GM23338 (cell line): ENCODE data around the gene CFAP410. TPM values are rescaled to one million over a fixed set of nuclear protein-coding genes. Genes with fewer than 3 reads are reported as not detected.

Experiments used
- ATAC-seq: fragments of 200-7000 bp; cut with Tn5 transposase; 3 replicates; pipeline ENCODE4 v1.9.1; 2020
- DNase-seq: peaks from one replicate; pipeline ENCODE4 v3.0.0-alpha.2; 2015; ENCODE audit warnings: low spot score
- H2AFZ ChIP-seq: fragments of 200-600 bp; sonication (generic); 2 replicates; pipeline ENCODE4 v1.8.0; 2016; ENCODE audit warnings: antibody characterized with exemption, mild to moderate bottlenecking, moderate library complexity
- H3F3A ChIP-seq: fragments of 200-600 bp; sonication (generic); replicated peaks from 2 replicates; pipeline ENCODE4 v1.8.0; 2017; ENCODE audit warnings: antibody characterized with exemption, mixed run types, low read depth
- H3K27ac ChIP-seq: fragments of 200-600 bp; sonication (generic); 2 replicates; pipeline ENCODE4 v1.6.1; 2016; ENCODE audit warnings: low read depth
- H3K27me3 ChIP-seq: fragments of 200-600 bp; sonication (generic); 2 replicates; pipeline ENCODE4 v1.8.0; 2016; ENCODE audit warnings: mild to moderate bottlenecking, mixed run types, moderate library complexity; ENCODE audit not compliant: insufficient read depth
- H3K36me3 ChIP-seq: fragments of 200-600 bp; sonication (generic); 2 replicates; pipeline ENCODE4 v1.8.0; 2016; ENCODE audit warnings: mild to moderate bottlenecking; ENCODE audit not compliant: insufficient read depth
- H3K4me1 ChIP-seq: fragments of 200-600 bp; sonication (generic); 2 replicates; pipeline ENCODE4 v1.8.0; 2016; ENCODE audit warnings: mild to moderate bottlenecking, moderate library complexity; ENCODE audit not compliant: insufficient read depth
- H3K4me2 ChIP-seq: fragments of 200-600 bp; sonication (generic); 2 replicates; pipeline ENCODE4 v1.7.1; 2017; ENCODE audit warnings: mixed run types
- H3K4me3 ChIP-seq: fragments of 200-600 bp; sonication (generic); 2 replicates; pipeline ENCODE4 v1.6.1; 2016; ENCODE audit warnings: mixed run types
- H3K79me2 ChIP-seq: fragments of 200-600 bp; sonication (generic); replicated peaks from 2 replicates; pipeline ENCODE4 v1.8.0; 2017; ENCODE audit warnings: mild to moderate bottlenecking; ENCODE audit not compliant: insufficient read depth
- H3K9me2 ChIP-seq: fragments of 200-600 bp; sonication (generic); 2 replicates; pipeline ENCODE4 v1.8.0; 2017; ENCODE audit not compliant: insufficient read depth
- H4K20me1 ChIP-seq: fragments of 200-600 bp; sonication (generic); replicated peaks from 2 replicates; pipeline ENCODE4 v1.8.0; 2017; ENCODE audit warnings: mild to moderate bottlenecking; ENCODE audit not compliant: insufficient read depth
- H3K27ac Mint-ChIP-seq: 2 replicates; pipeline ENCODE4 v1.8.0; 2020; ENCODE audit warnings: inconsistent platforms, mild to moderate bottlenecking, moderate library complexity, mixed read lengths
- H3K27me3 Mint-ChIP-seq: 3 replicates; pipeline ENCODE4 v1.8.0; 2022; ENCODE audit warnings: low read depth, mild to moderate bottlenecking, moderate library complexity, mixed read lengths, inconsistent platforms; ENCODE audit not compliant: insufficient read depth, poor library complexity
- H3K36me3 Mint-ChIP-seq: 3 replicates; pipeline ENCODE4 v1.8.0; 2021; ENCODE audit warnings: low read depth, mild to moderate bottlenecking, inconsistent platforms, moderate library complexity, mixed read lengths
- H3K4me1 Mint-ChIP-seq: 3 replicates; pipeline ENCODE4 v1.8.0; 2020; ENCODE audit warnings: mild to moderate bottlenecking, inconsistent platforms, mixed read lengths
- H3K4me3 Mint-ChIP-seq: 3 replicates; pipeline ENCODE4 v1.8.0; 2021; ENCODE audit warnings: moderate library complexity, mild to moderate bottlenecking, inconsistent platforms, mixed read lengths
- H3K9me3 Mint-ChIP-seq: 3 replicates; pipeline ENCODE4 v1.8.0; 2020; ENCODE audit warnings: moderate library complexity, mild to moderate bottlenecking, inconsistent platforms, mixed read lengths
- CREB1 ChIP-seq: fragments of 250-450 bp; sonication (Bioruptor Pico); IDR thresholded peaks from 2 replicates; pipeline ENCODE4 v1.5.0; 2020; ENCODE audit warnings: low read depth, mild to moderate bottlenecking, moderate library complexity
- EZH2phosphoT487 ChIP-seq: fragments of 200-600 bp; sonication (generic); IDR thresholded peaks from one replicate; pipeline ENCODE4 v1.8.1; 2018; ENCODE audit warnings: antibody characterized with exemption; ENCODE audit not compliant: unreplicated experiment
- JUNB ChIP-seq: IDR thresholded peaks from one replicate; pipeline ENCODE4 v1.6.1; 2016; ENCODE audit warnings: antibody characterized with exemption; ENCODE audit not compliant: unreplicated experiment
- STAT1 ChIP-seq: IDR thresholded peaks from one replicate; pipeline ENCODE4 v1.6.1; 2016; ENCODE audit warnings: antibody characterized with exemption; ENCODE audit not compliant: unreplicated experiment
- polyA plus RNA-seq: library from polyadenylated mRNA; unstranded; fragments of >200 nt; fragmentation: Nextera tagmentation; extraction: Ambion mirVana; gene quantifications from 2 replicates; pipeline ENCODE4 v1.2.1, GENCODE V29; 2016
- total RNA-seq: library from RNA; depleted of rRNA; stranded (reverse); fragments of >200 nt; shearing (Covaris generic); gene quantifications from 2 replicates; pipeline ENCODE4 v1.2.3, GENCODE V29; 2014
- TF ChIP-seq, protein P1 (sequence below): fragments of 250-450 bp; sonication (Bioruptor Pico); IDR thresholded peaks from 2 replicates; pipeline ENCODE4 v1.5.0; 2020; ENCODE audit warnings: mild to moderate bottlenecking, moderate library complexity
- TF ChIP-seq, protein P2 (sequence below), 2 experiments: fragments of 200-600 bp in 1 of 2; sonication (generic) in 1 of 2; conservative IDR thresholded peaks; 2 replicates each; pipeline versions ENCODE4 v1.5.1 to v1.6.1; 2016 to 2017; ENCODE audit warnings: antibody characterized with exemption in 2 of 2, low read depth in 2 of 2, mild to moderate bottlenecking in 2 of 2, moderate library complexity in 1 of 2

The CFAP410 gene
- total and polyA plus RNA-seq, 2 experiments from 2014 or later, result 11.0 to 24.0 TPM

DNA sequence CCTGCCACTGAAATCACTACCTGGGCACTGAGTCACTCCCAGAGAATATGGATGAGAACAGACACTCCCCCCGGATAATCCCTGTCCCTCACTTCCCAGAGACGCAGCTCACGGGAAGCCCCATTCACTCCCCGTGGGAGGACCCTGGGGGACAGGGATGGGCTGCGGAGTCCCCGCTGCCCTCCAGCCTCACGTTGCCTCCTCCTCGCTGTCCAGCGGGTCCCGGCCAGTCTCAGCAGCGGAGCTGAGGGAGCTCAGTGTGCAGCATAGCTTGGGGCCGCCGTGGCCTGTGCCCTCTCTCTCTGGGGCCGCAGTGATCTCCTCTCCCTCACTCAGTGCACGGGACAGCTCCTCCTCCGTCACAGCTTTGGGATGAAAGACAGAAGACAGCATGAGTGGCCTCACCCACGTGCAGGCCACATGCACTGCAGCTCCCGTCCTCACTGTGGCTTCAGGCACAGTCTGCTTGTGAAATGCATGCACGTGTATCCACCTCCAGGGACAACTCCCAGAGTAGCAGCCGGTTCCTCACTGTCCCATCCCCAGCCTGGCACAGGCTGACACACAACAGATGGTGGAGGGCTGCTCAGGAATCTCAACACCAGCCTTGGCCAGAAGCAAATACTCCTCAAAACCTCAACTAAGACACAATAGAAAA, 7.4 kb downstream of the CFAP410 start (continued):
- TF ChIP-seq, protein P1, sequence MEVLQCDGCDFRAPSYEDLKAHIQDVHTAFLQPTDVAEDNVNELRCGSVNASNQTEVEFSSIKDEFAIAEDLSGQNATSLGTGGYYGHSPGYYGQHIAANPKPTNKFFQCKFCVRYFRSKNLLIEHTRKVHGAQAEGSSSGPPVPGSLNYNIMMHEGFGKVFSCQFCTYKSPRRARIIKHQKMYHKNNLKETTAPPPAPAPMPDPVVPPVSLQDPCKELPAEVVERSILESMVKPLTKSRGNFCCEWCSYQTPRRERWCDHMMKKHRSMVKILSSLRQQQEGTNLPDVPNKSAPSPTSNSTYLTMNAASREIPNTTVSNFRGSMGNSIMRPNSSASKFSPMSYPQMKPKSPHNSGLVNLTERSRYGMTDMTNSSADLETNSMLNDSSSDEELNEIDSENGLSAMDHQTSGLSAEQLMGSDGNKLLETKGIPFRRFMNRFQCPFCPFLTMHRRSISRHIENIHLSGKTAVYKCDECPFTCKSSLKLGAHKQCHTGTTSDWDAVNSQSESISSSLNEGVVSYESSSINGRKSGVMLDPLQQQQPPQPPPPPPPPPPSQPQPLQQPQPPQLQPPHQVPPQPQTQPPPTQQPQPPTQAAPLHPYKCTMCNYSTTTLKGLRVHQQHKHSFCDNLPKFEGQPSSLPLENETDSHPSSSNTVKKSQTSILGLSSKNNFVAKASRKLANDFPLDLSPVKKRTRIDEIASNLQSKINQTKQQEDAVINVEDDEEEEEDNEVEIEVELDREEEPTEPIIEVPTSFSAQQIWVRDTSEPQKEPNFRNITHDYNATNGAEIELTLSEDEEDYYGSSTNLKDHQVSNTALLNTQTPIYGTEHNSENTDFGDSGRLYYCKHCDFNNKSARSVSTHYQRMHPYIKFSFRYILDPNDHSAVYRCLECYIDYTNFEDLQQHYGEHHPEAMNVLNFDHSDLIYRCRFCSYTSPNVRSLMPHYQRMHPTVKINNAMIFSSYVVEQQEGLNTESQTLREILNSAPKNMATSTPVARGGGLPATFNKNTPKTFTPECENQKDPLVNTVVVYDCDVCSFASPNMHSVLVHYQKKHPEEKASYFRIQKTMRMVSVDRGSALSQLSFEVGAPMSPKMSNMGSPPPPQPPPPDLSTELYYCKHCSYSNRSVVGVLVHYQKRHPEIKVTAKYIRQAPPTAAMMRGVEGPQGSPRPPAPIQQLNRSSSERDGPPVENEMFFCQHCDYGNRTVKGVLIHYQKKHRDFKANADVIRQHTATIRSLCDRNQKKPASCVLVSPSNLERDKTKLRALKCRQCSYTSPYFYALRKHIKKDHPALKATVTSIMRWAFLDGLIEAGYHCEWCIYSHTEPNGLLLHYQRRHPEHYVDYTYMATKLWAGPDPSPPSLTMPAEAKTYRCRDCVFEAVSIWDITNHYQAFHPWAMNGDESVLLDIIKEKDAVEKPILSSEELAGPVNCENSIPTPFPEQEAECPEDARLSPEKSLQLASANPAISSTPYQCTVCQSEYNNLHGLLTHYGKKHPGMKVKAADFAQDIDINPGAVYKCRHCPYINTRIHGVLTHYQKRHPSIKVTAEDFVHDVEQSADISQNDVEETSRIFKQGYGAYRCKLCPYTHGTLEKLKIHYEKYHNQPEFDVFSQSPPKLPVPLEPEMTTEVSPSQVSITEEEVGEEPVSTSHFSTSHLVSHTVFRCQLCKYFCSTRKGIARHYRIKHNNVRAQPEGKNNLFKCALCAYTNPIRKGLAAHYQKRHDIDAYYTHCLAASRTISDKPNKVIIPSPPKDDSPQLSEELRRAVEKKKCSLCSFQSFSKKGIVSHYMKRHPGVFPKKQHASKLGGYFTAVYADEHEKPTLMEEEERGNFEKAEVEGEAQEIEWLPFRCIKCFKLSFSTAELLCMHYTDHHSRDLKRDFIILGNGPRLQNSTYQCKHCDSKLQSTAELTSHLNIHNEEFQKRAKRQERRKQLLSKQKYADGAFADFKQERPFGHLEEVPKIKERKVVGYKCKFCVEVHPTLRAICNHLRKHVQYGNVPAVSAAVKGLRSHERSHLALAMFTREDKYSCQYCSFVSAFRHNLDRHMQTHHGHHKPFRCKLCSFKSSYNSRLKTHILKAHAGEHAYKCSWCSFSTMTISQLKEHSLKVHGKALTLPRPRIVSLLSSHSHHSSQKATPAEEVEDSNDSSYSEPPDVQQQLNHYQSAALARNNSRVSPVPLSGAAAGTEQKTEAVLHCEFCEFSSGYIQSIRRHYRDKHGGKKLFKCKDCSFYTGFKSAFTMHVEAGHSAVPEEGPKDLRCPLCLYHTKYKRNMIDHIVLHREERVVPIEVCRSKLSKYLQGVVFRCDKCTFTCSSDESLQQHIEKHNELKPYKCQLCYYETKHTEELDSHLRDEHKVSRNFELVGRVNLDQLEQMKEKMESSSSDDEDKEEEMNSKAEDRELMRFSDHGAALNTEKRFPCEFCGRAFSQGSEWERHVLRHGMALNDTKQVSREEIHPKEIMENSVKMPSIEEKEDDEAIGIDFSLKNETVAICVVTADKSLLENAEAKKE (CRISPR knock-in tag), result no peak
- no peak for TF ChIP-seq STAT1
- TF ChIP-seq CREB1, result no peak
- no peak for TF ChIP-seq JUNB

DNA sequence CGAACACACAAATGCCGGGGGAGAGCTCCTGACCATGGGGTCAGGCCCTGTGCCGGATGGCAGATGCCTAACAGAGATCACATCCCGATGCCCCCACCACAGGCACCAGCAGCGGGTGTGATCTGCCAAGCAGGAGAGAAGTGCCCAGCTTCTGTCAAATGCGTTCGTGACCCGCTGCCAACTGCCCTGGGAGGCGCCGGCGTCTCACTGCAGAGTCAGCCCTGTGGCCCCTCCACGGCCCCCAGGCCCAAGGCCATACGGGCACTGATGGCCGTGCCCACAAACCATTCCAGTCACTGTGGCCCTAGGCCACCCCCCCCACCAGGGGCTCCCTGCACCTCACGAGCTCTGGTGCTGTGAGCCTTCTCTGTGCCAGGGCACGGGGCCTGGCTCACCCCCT, 8.0 kb downstream of the CFAP410 start:
- H3K79me2 ChIP-seq, result no peaks in the 10 kb centered on the region
- Mint-ChIP-seq H3K9me3 (no peaks in the 10 kb centered on the region), H3K27ac (no peak overlapping the region), H3K27me3 (peaks cover 3% of the 10 kb centered on the region), H3K4me1 (no peaks in the 10 kb centered on the region), H3K4me3 (no peak overlapping the region), H3K36me3 (no peaks in the 10 kb centered on the region; the same call in 2 of the 3 replicates)
- H3K36me3 ChIP-seq, result no peaks in the 10 kb centered on the region
- H2AFZ ChIP-seq, result no peak overlapping the region
- H3K9me2 ChIP-seq, result no peaks in the 10 kb centered on the region
- no peaks in the 10 kb centered on the region for H3K27me3 ChIP-seq
- no peak overlapping the region for H3K4me3 ChIP-seq
- H3F3A ChIP-seq, result no peaks in the 10 kb centered on the region
- H3K4me2 ChIP-seq, result no peak overlapping the region
- no peaks in the 10 kb centered on the region for H3K4me1 ChIP-seq
- DNase-seq, result no peak
- H4K20me1 ChIP-seq, result no peaks in the 10 kb centered on the region
- no peak overlapping the region for H3K27ac ChIP-seq
- no peak for ATAC-seq
- TF ChIP-seq EZH2phosphoT487 (no peak), JUNB (no peak), STAT1 (no peak)
- TF ChIP-seq, protein P1 (CRISPR knock-in tag), result no peak
- TF ChIP-seq, protein P2, sequence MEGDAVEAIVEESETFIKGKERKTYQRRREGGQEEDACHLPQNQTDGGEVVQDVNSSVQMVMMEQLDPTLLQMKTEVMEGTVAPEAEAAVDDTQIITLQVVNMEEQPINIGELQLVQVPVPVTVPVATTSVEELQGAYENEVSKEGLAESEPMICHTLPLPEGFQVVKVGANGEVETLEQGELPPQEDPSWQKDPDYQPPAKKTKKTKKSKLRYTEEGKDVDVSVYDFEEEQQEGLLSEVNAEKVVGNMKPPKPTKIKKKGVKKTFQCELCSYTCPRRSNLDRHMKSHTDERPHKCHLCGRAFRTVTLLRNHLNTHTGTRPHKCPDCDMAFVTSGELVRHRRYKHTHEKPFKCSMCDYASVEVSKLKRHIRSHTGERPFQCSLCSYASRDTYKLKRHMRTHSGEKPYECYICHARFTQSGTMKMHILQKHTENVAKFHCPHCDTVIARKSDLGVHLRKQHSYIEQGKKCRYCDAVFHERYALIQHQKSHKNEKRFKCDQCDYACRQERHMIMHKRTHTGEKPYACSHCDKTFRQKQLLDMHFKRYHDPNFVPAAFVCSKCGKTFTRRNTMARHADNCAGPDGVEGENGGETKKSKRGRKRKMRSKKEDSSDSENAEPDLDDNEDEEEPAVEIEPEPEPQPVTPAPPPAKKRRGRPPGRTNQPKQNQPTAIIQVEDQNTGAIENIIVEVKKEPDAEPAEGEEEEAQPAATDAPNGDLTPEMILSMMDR (conservative IDR thresholded peaks at IDR 0.05; ENCODE audit: low read depth in 2 of 2), result no peak
